Right hindlimb (tissue), 1 donor: Measurements from ENCODE around the gene ST3GAL5.
"Not testable (repeated sequence)": the region's sequence is repeated elsewhere in the genome, so short reads cannot be mapped to it uniquely, and the experiment has no call there.

ENCODE experiments used
- DNase-seq: peaks from one replicate; pipeline ENCODE4 v3.0.0-alpha.2; 2018

Gene ST3GAL5

GRCh38 chr2:85917887-85918795, 29.4 kb upstream of the ST3GAL5 start:
- DNase-seq: no peak

- no peak for DNase-seq
Measured at GRCh38 chr2:85915606-85916303, 27.0 kb upstream of the ST3GAL5 start.

- DNase-seq: no peak
Measured at GRCh38 chr2:85914922-85915321, 26.1 kb upstream of the ST3GAL5 start.

- DNase-seq: no peak
Measured at GRCh38 chr2:85913884-85914881, 25.4 kb upstream of the ST3GAL5 start.

GRCh38 chr2:85911814-85912692, 23.3 kb upstream of the ST3GAL5 start:
- no peak for DNase-seq

GRCh38 chr2:85911097-85911496, 22.3 kb upstream of the ST3GAL5 start:
- DNase-seq: no peak

GRCh38 chr2:85909005-85909404, 20.2 kb upstream of the ST3GAL5 start:
- no peak for DNase-seq

- DNase-seq: no peak
Measured at GRCh38 chr2:85908506-85908905, 19.7 kb upstream of the ST3GAL5 start.

- no peak for DNase-seq
Measured at GRCh38 chr2:85907671-85908157, 18.9 kb upstream of the ST3GAL5 start.

- DNase-seq: no peak
Measured at GRCh38 chr2:85906748-85907147, 18.0 kb upstream of the ST3GAL5 start.

- no peak for DNase-seq
Measured at GRCh38 chr2:85905891-85906290, 17.1 kb upstream of the ST3GAL5 start.

- DNase-seq: peak; percentile 53
Measured at GRCh38 chr2:85905187-85905666, 16.4 kb upstream of the ST3GAL5 start.

- DNase-seq: no peak
Measured at GRCh38 chr2:85903849-85904248, 15.1 kb upstream of the ST3GAL5 start.

- DNase-seq: no peak
Measured at GRCh38 chr2:85902496-85902895, 13.7 kb upstream of the ST3GAL5 start.

- DNase-seq: no peak
Measured at GRCh38 chr2:85901155-85901554, 12.4 kb upstream of the ST3GAL5 start.

- no peak for DNase-seq
Measured at GRCh38 chr2:85900366-85900765, 11.6 kb upstream of the ST3GAL5 start.

GRCh38 chr2:85899849-85900248, 11.1 kb upstream of the ST3GAL5 start:
- DNase-seq: no peak

GRCh38 chr2:85899284-85899683, 10.5 kb upstream of the ST3GAL5 start:
- DNase-seq: no peak

- DNase-seq: no peak
Measured at GRCh38 chr2:85898881-85899280, 10.1 kb upstream of the ST3GAL5 start.

GRCh38 chr2:85894554-85895278, 5.9 kb upstream of the ST3GAL5 start:
- DNase-seq: not testable (repeated sequence)
